Amygdala (tissue), 56 donors: ENCODE data around the gene SLC26A8.
"Not testable (repeated sequence)": the region's sequence is repeated elsewhere in the genome, so short reads cannot be mapped to it uniquely, and the experiment has no call there.

ENCODE experiments used
- DNase-seq, 56 donors: peaks; one replicate each; lab custom pipeline; 2025; lab: John Stamatoyannopoulos, UW

SLC26A8 gene

GRCh38 chr6:35919085-35919826 lies 105.2 kb downstream of the SLC26A8 start:
- no peak for DNase-seq

GRCh38 chr6:35916893-35917292 lies 107.5 kb downstream of the SLC26A8 start:
- not testable (repeated sequence) for DNase-seq

- no peak for DNase-seq
Observed at GRCh38 chr6:35916056-35916455, 108.4 kb downstream of the SLC26A8 start.

- no peak for DNase-seq
Observed at GRCh38 chr6:35914536-35914935, 109.9 kb downstream of the SLC26A8 start.

GRCh38 chr6:35911871-35912653 lies 112.4 kb downstream of the SLC26A8 start:
- no peak for DNase-seq

- DNase-seq, result not testable (repeated sequence)
Observed at GRCh38 chr6:35909571-35909970, 114.9 kb downstream of the SLC26A8 start.

- DNase-seq, result not testable (repeated sequence)
Observed at GRCh38 chr6:35908753-35909401, 115.6 kb downstream of the SLC26A8 start.

GRCh38 chr6:35907750-35908149 lies 116.7 kb downstream of the SLC26A8 start:
- DNase-seq, result no peak

GRCh38 chr6:35906499-35906846 lies 118.0 kb downstream of the SLC26A8 start:
- DNase-seq, result no peak

- DNase-seq, result no peak
Observed at GRCh38 chr6:35905841-35906498, 118.5 kb downstream of the SLC26A8 start.

- DNase-seq, result no peak
Observed at GRCh38 chr6:35905141-35905785, 119.2 kb downstream of the SLC26A8 start.

- DNase-seq, result no peak
Observed at GRCh38 chr6:35903679-35904078, 120.8 kb downstream of the SLC26A8 start.

GRCh38 chr6:35900448-35900847 lies 124.0 kb downstream of the SLC26A8 start:
- DNase-seq, result no peak

GRCh38 chr6:35898003-35898402 lies 126.4 kb downstream of the SLC26A8 start:
- DNase-seq, result no peak

- no peak for DNase-seq
Observed at GRCh38 chr6:35897486-35897885, 127.0 kb downstream of the SLC26A8 start.

GRCh38 chr6:35897036-35897435 lies 127.4 kb downstream of the SLC26A8 start:
- DNase-seq, result no peak

GRCh38 chr6:35896228-35896627 lies 128.2 kb downstream of the SLC26A8 start:
- DNase-seq, result no peak

- no peak for DNase-seq
Observed at GRCh38 chr6:35895560-35895959, 128.9 kb downstream of the SLC26A8 start.

- no peak for DNase-seq
Observed at GRCh38 chr6:35894776-35895175, 129.7 kb downstream of the SLC26A8 start.
